Transverse colon (tissue), 4 donors: ENCODE measurements around the gene ZC3H8. TPM values are rescaled to one million over a fixed set of nuclear protein-coding genes. Genes with fewer than 3 reads are reported as not detected.

Experiments used
- DNase-seq: peaks from one replicate; pipeline ENCODE4 v3.0.0-alpha.2; 2019
- H3K27ac ChIP-seq, 4 donors: fragments of 200-600 bp; sonication (generic); 2 replicates each; pipeline ENCODE4 v1.5.1; 2016 to 2018; ENCODE audit warnings: inconsistent platforms in 4 of 4
- H3K27me3 ChIP-seq: fragments of 200-600 bp; sonication (generic); 2 replicates; pipeline ENCODE4 v1.5.1; 2017; ENCODE audit warnings: inconsistent platforms
- H3K36me3 ChIP-seq, 4 donors: fragments of 200-600 bp; sonication (generic); 2 replicates each; pipeline ENCODE4 v1.5.1; 2017 to 2019; ENCODE audit warnings: inconsistent platforms in 4 of 4
- H3K4me1 ChIP-seq, 4 donors: fragments of 200-600 bp; sonication (generic); 2 replicates each; pipeline ENCODE4 v1.5.1; 2017 to 2020; ENCODE audit warnings: inconsistent platforms in 4 of 4
- H3K4me3 ChIP-seq, 4 donors: fragments of 200-600 bp; sonication (generic); 1 replicate in 1 of 4; 2 replicates in 3 of 4; pipeline versions ENCODE4 v1.5.1 to v1.6.1; 2017 to 2019; ENCODE audit warnings: inconsistent platforms in 4 of 4
- H3K9me3 ChIP-seq, 2 donors: fragments of 200-600 bp; sonication (generic); 2 replicates each; pipeline ENCODE4 v1.5.1; 2017 to 2019; ENCODE audit warnings: inconsistent platforms in 2 of 2
- CTCF ChIP-seq, 5 experiments: fragments of 200-600 bp in 3 of 5; fragments of 450-650 bp in 2 of 5; sonication (generic) in 3 of 5; IDR thresholded peaks; 1 replicate in 2 of 5; 2 replicates in 3 of 5; pipeline ENCODE4 v1.5.1; 2016 to 2017; ENCODE audit warnings: antibody characterized with exemption in 5 of 5, inconsistent platforms in 3 of 5, mild to moderate bottlenecking in 2 of 5, moderate library complexity in 1 of 5
- EP300 ChIP-seq: sonication (generic); formaldehyde crosslinking; IDR thresholded peaks from one replicate; pipeline ENCODE4 v1.6.1; 2017; ENCODE audit warnings: antibody characterized with exemption, low read depth
- POLR2A ChIP-seq: fragments of 450-650 bp; IDR thresholded peaks from one replicate; pipeline ENCODE4 v1.6.1; 2016; ENCODE audit warnings: antibody characterized with exemption, mild to moderate bottlenecking, moderate library complexity
- POLR2AphosphoS5 ChIP-seq, 3 donors: sonication (generic); formaldehyde crosslinking; IDR thresholded peaks; one replicate each; pipeline ENCODE4 v1.6.1; 2016; ENCODE audit warnings: antibody characterized with exemption in 3 of 3
- WGBS, 2 donors: methylation state at CpG; one replicate each; pipeline ENCODE4 v1.1.5; 2018; ENCODE audit warnings: low coverage in 1 of 2; 5-methylcytosine and 5-hydroxymethylcytosine counted together
- in situ Hi-C, 4 donors: fragments of 200-750 bp; cut with MboI; loops; one replicate each; pipeline versions ENCODE4 v1.15.0 to v1.15.1; 2017; ENCODE audit warnings: low sequenced_read_pairs in 3 of 4, low pct_ligation_motif_present in 1 of 4, low pct_unique_long_range_greater_than_20kb in 1 of 4
- intact Hi-C: fragments of 100-400 bp; cut with DNase I; formaldehyde crosslinking; loops from one replicate; pipeline ENCODE4 v1.15.1; 2023; ENCODE audit warnings: low total_unique reads
- total RNA-seq, 4 donors: library from RNA; depleted of rRNA; stranded (reverse); fragments of >200 nt; gene quantifications; one replicate each; pipeline ENCODE4 v1.1.0, GENCODE V29; 2016

ZC3H8 gene
- total RNA-seq, 4 donors from 2014 or later: 1.6 to 83.2 (median 12.1) TPM

- H3K36me3 ChIP-seq: no peaks in the 10 kb centered on the region
- no peaks in the 10 kb centered on the region for H3K27me3 ChIP-seq
- 90% methylated on average over 4 of the region's 4 CpGs; no CpG with 5 or more reads in 1 of the 2 donors for WGBS, 2 donors
- peaks cover 7 to 22% (median 8%) of the 10 kb centered on the region in 4 donors for H3K4me1 ChIP-seq
- intact Hi-C loops: loop anchor here (5.0 kb wide), 1 partner anchor 175 kb away; the partner anchor contains the start of gene RGPD8
- H3K4me3 ChIP-seq: no peak overlapping the region
- in situ Hi-C loops: loop anchor here in 2 of 4 donors (25.0 kb wide), 2 partner anchors 180 to 330 kb away; partner anchors contain the start of genes CHCHD5 (in 1 of the 2) and RGPD8 (in 1 of the 2)
- no peak overlapping the region for H3K27ac ChIP-seq
- no peaks in the 10 kb centered on the region for H3K9me3 ChIP-seq
- TF ChIP-seq POLR2A (no peak), CTCF (IDR thresholded peaks at IDR 0.05) (no peak), EP300 (no peak), POLR2AphosphoS5 (IDR thresholded peaks at IDR 0.05) (no peak)
- no peak for DNase-seq
These were observed 2.7 kb upstream of the ZC3H8 start for GRCh38 chr2:112257575-112257974.

- Histone ChIP-seq H3K27me3 (no peaks in the 10 kb centered on the region), H3K27ac (no peak overlapping the region), H3K36me3 (no peaks in the 10 kb centered on the region), H3K4me1 (peaks cover 7 to 22% (median 8%) of the 10 kb centered on the region in 4 donors), H3K4me3 (no peak overlapping the region), H3K9me3 (no peaks in the 10 kb centered on the region)
- intact Hi-C loops (loop anchor here (5.0 kb wide), 1 partner anchor 176 kb away; the partner anchor contains the start of gene RGPD8), in situ Hi-C loops (loop anchor here in 2 of 4 donors (25.0 kb wide), 2 partner anchors 181 to 331 kb away; partner anchors contain the start of genes CHCHD5 (in 1 of the 2) and RGPD8 (in 1 of the 2))
- WGBS, 2 donors: 89 to 93% methylated on average over 1 to 2 of the region's 2 CpGs
- no peak for TF ChIP-seq POLR2A
- DNase-seq: no peak
These were observed 1.8 kb upstream of the ZC3H8 start for GRCh38 chr2:112256654-112257053.

GRCh38 chr2:112255875-112256274 lies 1.0 kb upstream of the ZC3H8 start:
- Histone ChIP-seq H3K27ac (no peak overlapping the region), H3K4me1 (peaks cover 7 to 22% (median 8%) of the 10 kb centered on the region in 4 donors), H3K4me3 (no peak overlapping the region), H3K36me3 (no peaks in the 10 kb centered on the region), H3K27me3 (no peaks in the 10 kb centered on the region), H3K9me3 (no peaks in the 10 kb centered on the region)
- DNase-seq: no peak
- in situ Hi-C loops: loop anchor here in 2 of 4 donors (25.0 kb wide), 2 partner anchors 181 to 331 kb away; partner anchors contain the start of genes CHCHD5 (in 1 of the 2) and RGPD8 (in 1 of the 2)
- WGBS, 2 donors: 80 to 91% methylated on average over 1 to 2 of the region's 2 CpGs
- TF ChIP-seq POLR2A (no peak), EP300 (no peak), CTCF (IDR thresholded peaks at IDR 0.05) (no peak), POLR2AphosphoS5 (IDR thresholded peaks at IDR 0.05) (no peak)
- intact Hi-C loops: loop anchor here (5.0 kb wide), 1 partner anchor 176 kb away; the partner anchor contains the start of gene RGPD8

- in situ Hi-C loops (loop anchor here in 2 of 4 donors (25.0 kb wide), 2 partner anchors 184 to 334 kb away; partner anchors contain the start of genes CHCHD5 (in 1 of the 2) and RGPD8 (in 1 of the 2)), intact Hi-C loops (no loop called here)
- TF ChIP-seq CTCF (IDR thresholded peaks at IDR 0.05) (no peak), POLR2A (no peak), EP300 (no peak), POLR2AphosphoS5 (IDR thresholded peaks at IDR 0.05) (no peak)
- Histone ChIP-seq H3K36me3 (peaks cover 0 to 5% (median 0%) of the 10 kb centered on the region in 4 donors), H3K4me3 (no peak overlapping the region), H3K4me1 (peaks cover 7 to 17% (median 8%) of the 10 kb centered on the region in 4 donors), H3K27ac (no peak overlapping the region), H3K27me3 (no peaks in the 10 kb centered on the region), H3K9me3 (no peaks in the 10 kb centered on the region)
- no peak for DNase-seq
- WGBS, 2 donors: 88 to 96% methylated on average over 5 of the region's 5 CpGs
These were observed 1.5 kb downstream of the ZC3H8 start for GRCh38 chr2:112253261-112253815.
